Right renal cortex interstitium (tissue), 3 donors: ENCODE measurements around the gene IL34. TPM values are rescaled to one million over a fixed set of nuclear protein-coding genes. Genes with fewer than 3 reads are reported as not detected.
"Not testable (repeated sequence)": the region's sequence is repeated elsewhere in the genome, so short reads cannot be mapped to it uniquely, and the experiment has no call there.

Experiments used
- DNase-seq, 3 donors: peaks; one replicate each; pipeline ENCODE4 v3.0.0-alpha.2; 2013; ENCODE audit warnings: low read depth in 3 of 3, low spot score in 2 of 3
- polyA plus RNA-seq, 3 donors: library from polyadenylated mRNA; unstranded; fragments of 120-200 nt; gene quantifications; one replicate each; pipeline ENCODE4 v1.2.1, GENCODE V29; 2013; ENCODE audit not compliant: insufficient read length in 3 of 3

IL34 gene
- under 1 TPM; 0.67 to 0.95 (median 0.85) TPM for polyA plus RNA-seq

DNA sequence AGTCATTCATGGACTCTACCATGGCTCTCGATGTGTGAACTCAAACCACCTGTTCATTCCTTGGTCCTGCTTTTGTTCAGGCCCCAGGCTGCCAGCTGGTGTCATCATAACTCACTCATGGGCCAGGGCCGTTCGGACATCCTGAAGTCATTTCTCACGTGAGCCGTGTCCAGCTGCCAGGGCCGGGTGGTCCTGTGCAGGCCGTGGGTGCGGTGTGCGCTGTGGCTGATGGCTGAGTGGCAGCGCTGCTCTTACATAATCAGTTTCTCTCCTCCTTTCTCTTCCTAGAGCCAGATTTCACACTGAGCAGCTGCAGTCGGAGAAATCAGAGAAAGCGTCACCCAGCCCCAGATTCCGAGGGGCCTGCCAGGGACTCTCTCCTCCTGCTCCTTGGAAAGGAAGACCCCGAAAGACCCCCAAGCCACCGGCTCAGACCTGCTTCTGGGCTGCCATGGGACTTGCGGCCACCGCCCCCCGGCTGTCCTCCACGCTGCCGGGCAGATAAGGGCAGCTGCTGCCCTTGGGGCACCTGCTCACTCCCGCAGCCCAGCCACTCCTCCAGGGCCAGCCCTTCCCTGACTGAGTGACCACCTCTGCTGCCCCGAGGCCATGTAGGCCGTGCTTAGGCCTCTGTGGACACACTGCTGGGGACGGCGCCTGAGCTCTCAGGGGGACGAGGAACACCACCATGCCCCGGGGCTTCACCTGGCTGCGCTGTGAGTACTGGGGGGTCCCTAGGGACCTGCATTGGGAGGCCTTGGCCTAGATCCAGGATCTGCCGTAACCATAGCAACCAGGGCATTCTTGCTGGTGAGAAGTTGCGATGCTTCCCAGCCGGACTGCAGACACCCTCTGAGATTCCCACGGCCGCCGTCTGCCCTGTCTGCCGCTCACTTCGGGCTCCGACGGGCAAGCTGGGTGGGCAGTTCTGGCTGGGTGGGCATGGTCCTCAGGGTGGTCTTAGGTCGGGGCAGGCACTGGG lies at the start of gene IL34:
Gene IL34, plus strand, starts transcription at position 300 of the 982 bp plus-strand sequence. Its CDS starts 389 bp downstream, at position 689.
- DNase-seq, result no peak

DNA sequence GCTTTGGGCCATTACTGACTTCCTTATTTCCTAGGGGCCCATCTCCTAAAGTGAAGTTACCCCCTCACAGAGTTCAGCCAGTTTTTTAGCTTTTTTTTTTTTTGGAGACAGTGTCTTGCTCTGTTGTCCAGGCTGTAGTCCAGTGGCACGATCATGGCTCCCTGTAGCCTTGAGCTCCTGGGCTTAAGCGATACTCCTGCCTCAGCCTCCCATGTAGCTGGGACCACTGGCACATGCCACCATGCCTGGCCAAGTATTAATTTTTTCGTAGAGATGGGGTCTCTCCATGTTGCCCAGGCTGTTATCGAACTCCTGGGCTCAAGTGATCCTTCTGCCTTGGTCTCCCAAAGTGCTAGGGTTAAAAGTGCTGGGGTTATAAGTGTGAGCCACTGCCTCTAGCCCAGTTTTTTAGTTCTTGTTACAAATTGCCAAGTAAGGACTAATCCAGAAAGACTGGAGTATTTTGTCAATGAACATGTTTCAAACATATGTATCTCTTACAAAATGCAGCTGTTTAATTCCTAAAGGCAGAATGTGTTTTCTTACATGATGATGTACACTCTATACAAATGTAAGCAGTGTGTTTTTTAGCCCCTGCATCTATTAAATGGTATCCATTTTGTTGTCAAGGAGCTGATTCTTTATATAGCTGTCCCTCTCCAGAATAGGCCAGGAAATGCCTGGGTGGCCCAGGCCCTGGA lies 49.1 kb upstream of the IL34 start:
- no peak for DNase-seq

DNA sequence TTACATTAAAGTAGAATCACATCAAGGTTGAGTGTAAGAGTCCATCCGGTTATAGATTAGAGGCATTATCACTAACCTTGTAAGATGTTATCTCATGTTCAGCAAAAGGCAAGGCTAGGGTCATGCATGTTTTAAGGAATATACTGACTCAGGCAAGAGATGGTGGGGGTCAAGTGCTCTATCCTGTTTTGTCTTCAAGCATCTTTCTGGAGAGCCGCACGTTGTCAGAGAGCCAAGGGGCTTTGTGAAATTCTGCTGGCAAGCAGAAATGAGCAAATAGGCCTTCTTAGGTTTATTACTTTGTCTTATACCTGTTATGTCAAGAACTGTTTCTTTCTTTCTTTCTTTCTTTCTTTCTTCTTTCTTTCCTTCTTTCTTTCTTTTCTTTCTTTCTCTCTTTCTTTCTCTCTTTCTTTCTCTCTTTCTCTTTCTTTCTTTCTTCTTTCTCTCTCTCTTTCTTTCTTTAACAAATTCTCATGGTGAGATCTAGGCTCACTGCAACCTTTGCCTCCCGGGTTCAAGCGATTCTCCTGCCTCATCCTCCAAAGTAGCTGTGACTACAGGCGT lies 47.3 kb upstream of the IL34 start:
- DNase-seq, result no peak

DNA sequence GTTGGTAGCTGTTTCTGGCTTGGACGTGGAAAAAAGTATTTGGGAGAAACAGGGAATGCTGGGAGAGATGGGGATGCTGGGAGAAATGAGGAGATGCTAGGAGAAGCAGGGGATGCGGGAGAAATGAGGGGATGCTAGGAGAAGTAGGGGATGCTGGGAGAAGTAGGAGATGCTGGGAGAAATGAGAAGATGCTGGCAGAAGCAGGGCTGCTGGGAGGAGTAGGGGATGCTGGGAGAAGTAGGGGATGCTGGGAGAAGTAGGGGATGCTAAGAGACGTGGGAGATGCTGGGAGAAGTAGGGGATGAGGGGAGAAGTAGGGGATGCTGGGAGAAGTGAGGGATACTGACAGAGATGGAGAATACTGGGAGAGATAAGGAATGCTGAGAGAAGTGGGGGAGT lies 45.6 kb upstream of the IL34 start:
- no peak for DNase-seq

DNA sequence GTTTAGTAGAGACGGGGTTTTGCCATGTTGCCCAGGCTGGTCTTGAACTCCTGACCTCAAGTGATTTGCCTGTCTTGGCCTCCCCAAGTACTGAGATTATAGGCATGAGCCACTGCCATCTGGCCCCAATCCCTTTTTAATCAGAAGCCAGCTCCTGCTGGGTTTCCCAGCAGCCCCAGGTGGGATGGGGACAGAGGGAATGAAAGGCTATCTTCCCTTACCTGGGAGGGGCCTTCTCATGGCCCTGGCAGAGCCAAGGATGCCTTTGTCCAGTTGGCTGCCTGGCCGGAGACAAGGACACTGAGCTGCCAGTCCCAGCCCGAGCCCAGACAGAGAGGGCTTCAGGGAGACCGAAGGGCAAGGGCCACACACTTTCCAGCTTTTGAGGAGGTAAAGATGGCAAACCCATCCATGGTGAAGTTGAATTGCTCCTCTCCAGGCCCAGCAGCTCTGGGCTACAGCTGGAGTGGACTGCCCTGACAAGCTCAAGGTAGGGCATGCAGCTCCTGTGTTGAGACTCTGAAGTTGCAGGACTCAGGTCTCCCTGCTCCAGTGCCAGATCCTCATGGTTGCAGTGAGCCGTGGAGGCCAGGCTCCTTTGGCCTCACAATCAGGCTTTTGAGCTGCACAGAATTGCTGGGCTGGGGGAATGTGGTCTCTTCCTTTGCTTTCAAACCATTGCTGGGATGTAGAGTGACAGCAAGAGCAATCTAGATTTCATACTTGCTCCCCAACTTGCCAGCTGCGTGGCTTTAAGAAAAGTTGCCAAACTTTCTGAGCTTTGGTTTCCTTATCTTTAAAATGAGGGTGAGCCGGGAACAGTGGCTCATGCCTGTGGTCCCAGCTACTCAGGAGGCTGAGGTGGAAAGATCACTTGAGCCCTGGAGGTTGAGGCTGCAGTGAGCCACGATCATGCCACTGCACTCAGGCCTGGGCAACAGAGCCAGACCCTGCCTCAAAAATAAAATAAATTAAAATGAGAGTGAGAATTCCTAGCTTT lies 44.5 kb upstream of the IL34 start:
- no peak for DNase-seq

DNA sequence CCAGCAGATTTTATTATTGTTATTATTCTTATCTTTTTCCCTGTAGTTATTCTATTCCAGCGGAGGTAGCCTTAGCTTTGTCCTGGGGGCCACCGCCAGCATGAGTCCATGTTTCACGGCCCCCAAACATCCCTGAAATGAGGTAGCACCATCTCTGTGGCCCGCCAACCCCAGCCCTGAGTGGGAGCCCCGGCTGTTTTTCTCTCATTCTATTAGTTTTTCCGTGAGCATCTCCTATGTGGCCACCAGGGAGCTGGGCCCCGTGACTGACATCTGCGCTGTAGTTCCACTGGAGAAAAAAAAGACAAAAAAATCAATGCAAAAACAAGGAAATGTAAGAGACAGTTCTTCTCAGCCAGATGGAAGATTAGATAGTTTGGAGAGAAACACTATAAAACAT lies 43.5 kb upstream of the IL34 start:
- DNase-seq, result no peak

DNA sequence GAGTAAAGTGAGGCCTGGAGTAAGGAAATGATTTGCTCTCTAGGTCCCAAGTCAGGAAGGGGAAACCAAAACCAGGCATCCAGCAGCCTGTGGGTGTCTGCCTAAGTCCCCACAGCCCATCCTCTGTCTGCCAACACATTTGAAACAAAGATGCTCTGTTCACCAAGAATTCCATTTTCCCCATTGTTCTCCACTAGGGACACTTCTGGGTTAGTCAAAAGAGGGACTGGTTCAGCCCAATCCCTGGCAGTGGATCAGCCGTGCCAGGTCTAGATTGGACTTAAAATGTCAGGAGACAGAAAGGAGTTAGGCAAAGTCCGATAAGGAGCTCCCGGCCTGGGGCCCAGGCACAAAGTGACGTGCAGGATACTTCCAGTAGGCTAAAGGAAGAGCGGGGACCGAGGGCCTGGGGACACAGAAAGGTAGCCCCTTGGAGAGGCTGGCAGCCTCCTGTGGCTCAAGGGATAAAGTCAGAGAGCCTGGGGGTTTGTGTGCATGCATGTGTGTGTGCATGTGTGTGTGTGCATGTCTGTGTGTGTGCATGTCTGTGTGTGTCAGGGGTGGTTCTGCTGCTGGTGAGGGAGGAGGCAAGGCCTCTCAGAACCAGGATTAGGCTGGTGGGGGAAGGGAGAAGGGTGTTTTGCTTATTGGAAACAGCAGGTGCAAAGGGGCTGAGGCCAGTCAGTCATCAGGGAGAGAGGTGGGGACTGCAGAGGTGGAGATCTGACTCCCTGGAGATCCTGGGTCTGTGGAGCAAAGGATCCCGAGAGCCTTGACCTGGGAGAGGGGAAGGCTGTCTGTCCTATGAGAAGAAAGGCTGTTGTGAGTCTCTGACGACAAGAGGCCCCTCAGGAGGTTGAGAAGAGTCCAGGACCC lies 41.7 kb upstream of the IL34 start:
- no peak for DNase-seq

DNA sequence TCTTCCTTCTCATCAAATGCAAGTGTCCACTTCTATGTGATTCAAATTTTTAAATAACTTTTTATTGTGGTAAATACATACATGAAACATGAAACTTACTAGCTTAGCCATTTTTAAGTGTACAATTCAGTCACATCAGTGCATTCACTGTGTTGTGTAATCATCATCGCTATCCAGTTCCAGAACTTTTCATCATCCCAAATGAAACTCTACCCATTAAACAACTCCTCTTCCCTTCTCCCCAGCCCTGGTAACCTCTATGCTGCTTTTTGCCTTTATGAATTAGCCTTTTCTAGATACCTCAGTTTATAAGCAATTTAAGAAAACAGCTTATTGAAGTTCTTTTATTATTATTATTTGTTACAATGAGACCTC lies 41.1 kb upstream of the IL34 start:
- DNase-seq, result no peak

DNA sequence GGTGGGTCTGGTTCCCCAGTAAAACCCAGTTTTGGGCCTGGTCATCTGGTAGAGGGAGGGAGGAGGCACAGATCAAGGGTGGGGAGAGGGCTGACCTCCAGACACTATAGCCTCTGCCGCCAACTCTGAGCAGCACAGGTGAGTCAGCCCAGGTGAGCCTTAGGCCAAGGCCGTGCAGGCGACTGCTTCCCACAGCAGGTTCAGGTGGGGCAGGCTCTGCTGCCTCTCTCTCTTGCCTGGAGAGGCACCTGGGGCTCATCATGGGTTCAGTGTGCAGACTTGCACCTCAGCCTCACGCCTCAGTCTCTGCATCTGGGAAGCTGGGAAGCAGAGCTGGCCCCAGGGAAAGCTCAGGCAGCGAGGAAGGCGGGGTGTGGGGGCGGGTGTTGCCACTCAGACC lies 37.8 kb upstream of the IL34 start:
- DNase-seq, result no peak

DNA sequence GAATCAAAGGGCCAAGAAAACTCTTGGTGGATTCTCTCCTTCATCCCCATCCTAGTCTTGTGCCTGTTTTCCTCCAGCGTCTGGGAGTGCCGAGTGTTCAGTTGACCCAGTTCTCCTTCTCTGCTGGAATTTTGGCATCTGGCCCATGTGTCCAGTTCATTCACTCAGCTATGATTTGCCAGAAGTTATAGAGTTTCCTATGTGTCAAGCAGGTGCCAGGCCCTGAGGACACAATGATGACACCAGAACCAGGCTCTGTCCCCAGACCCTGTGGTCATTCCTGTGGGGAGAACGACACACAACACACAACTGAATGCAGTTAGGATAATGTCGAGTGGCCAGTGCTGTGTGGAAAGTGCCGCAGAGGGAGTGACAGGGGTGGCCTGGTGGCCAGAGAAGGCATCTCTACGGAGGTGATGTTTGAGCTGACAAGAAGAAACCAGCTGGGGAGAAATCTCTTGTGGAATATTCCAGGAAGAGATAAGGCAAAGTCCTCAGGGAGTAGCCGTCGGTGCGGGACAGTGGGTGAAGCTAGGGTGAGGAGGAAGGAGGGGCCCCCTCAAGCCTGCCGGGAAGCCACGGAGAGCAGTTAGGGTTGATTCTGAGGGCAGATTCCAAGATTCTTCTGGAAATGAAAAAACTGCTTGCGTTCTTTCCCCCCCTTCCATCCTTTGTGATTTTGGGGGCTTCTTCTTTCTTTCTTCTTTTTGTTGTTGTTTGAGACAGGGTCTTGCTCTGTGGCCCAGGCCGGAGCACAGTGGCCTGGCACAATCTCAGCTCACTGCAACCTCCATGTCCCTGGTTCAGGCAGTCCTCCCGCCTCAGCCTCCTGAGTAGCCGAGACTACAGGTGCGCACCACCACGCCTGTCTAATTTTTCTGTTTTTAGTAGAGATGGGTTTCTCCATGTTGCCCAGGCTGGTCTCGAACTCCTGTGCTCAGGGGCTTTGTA lies 35.8 kb upstream of the IL34 start:
- DNase-seq, result no peak

DNA sequence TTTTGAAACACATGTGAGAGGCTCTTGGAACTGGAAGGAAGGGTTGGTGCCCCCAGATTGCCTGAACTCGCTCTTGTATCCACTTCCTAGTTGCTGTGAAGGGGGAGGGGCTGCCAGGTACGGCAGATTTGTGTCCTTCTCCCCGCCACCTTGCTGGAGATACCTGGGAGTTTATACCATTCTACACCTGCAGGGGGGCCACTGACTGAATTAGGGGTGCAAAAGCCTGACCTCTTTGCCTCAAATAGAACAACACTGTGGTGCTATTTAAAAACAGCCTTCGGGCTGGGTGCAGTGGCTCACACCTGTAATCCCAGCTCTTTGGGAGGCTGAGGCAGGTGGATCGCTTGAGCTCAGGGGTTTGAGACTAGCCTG lies 35.1 kb upstream of the IL34 start:
- DNase-seq, result no peak

DNA sequence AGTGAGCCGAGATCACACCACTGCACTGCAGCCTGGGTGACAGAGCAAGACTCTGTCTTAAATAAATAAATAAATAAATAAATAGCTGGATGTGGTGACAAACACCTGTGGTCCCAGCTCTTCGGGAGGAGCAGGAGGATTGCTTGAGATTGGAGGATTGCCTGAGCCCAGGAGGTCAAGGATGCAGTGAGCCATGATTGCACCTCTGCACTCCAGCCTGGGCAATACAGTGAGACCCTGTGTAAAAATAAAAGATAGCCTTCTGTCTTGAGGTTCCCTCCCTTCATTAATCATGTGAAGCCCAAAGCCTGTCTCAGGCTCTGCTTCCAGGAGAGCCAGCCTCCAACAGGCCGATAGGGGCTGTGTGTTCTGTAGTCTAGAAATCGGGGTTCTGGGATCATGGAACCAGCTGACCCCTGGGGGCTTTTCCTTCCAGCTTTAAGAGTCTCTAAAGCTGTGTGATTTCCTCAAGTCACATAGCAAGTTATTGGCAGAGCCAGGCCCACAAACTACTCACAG lies 34.5 kb upstream of the IL34 start:
- no peak for DNase-seq

DNA sequence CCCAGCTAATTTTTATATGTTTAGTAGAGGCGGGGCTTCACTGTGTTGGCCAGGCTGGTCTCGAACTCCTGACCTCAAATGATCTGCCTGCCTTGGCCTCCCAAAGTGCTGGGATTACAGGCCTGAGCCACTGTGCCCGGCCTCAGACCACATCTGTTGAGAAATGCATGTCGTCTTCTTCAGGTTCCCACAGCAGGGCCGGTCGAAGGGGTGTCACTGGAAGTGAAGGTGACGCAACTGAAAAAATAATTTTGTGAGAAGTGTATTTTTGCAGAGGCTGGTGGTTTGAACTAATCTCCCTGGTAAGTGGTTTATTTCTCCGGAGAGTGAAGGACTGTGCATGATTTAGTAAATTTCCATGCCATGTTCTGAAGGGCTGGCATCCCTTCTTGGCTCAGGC lies 33.4 kb upstream of the IL34 start:
- DNase-seq, result no peak

DNA sequence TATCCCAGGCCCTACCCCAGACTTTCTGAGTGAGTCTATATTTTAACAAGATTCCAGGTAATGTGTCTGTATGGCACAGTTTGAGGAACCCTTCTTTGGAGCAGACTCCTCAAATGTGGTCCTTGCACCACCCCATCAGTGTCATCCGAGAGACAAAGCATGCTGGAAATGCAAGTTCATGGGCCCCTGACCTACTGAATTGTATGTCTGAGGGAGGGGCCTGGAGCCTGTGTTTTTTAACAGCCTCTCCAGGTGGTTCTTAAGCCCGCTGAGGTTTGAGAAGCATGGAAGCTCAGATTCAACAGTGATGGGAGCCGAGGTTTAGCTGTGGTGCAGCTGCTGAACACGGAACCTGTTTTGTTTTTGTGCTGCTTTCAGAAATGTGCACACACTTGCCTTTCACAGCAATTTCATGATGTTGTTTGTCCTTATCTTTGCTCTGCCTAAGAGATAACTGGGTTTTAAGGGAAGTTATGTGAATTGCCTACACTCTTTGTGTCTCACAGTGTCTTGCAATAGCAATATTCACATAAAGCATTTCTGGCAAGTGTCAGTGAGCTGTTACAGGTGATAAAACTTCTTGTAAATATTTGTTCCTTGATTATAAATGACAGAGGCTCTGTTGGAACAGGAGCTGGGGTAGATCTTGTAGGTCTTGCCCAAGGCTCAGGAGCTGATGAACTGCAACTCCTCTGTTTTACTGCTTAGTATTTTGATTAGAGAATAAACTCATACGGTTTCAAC lies 32.0 kb upstream of the IL34 start:
- no peak for DNase-seq

DNA sequence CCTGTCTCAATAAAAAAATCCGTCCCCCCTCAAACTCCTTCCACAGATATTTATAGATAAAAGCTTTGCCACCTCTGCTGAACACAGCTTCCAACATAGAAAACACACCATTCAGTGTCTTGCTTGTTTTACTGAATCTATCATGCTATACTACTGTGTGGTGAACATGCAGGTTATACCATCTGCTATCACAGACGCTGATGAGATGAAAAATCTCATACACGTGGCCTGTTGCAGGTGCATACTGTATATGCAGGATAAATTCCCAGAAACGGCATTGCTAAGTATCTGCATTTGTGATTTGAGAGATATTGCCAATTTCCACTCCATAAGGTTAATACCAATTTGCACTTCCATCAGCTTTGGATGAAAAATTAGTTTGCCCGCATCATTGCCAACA lies 30.4 kb upstream of the IL34 start:
- DNase-seq, result no peak

DNA sequence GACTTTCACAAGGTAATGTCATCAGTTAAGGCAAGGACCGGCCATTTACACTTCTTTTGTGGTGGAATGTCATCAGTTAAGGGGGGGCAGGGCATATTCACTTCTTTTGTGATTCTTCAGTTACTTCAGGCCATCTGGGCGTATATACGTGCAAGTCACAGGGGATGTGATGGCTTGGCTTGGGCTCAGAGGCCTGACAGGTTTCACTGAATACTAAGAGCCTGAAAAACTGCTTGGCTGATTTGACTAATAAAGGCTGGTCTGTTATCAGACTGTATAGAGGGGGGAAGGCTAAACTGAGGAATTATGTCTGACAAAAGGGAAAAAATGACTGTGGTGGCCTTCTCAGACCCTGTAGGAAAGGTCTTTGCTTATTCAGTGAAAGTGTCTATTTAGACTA lies 24.5 kb upstream of the IL34 start:
- not testable (repeated sequence) for DNase-seq

DNA sequence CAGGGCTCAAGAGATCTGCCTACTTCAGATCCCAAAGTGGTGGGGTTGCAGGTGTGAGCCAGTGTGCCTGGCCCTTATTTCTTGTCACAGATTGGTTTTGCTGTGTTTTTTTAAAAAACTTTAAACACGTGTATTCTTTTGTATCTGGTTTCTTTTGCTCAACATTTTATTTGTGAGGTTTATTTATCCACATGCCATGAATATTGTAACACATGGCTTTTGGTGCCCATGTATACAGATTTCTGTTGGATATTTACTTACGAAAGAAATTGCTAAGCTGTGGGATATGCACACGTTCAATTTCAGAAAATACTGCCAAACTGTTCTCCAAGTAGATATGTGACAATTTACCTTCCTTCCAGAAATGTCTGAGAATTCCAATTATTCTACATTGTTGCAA lies 18.7 kb upstream of the IL34 start:
- DNase-seq, result no peak
